ENCODE measurements around the gene CDH4. TPM values are rescaled to one million over a fixed set of nuclear protein-coding genes. Genes with fewer than 3 reads are reported as not detected.

The CDH4 gene
- total RNA-seq, 1 experiment from 2014 or later, result not detected

- intact Hi-C loops (cut with micrococcal nuclease; ENCODE audit: unreplicated experiment), result no loop called here
- DNase-seq (ENCODE audit: low read depth, low spot score) (no peak), ATAC-seq (no peak)
- in situ Hi-C loops (cut with HindIII; ENCODE audit: low pct_unique_long_range_greater_than_20kb, low sequenced_read_pairs), result no loop called here
- ChIA-PET CTCF (interaction anchor here (0.7 kb wide), 1 partner anchor 235 kb away, joined by 6 read pairs; no protein-coding TSS in a partner anchor), POLR2A (no interaction called here)
- H3K4me1 ChIP-seq (ENCODE audit: control insufficient read depth, insufficient read depth, low read length), result no peaks in the 10 kb centered on the region
- no peaks in the 10 kb centered on the region for H3K9me3 ChIP-seq (ENCODE audit: control insufficient read depth, insufficient read depth, low read depth, low read length)
- no TSS peak for BruUV-seq (replicated peaks)
- peaks cover 4% of the 10 kb centered on the region; the same call in 1 of the 2 replicates for H3K27me3 ChIP-seq (ENCODE audit: control insufficient read depth, insufficient read depth, low read length)
- no peak overlapping the region for H3K4me3 ChIP-seq (ENCODE audit: low read depth in 2 of 2, low read length in 2 of 2)
- TF ChIP-seq SIN3A (IDR thresholded peaks at IDR 0.05; ENCODE audit: borderline replicate concordance, insufficient read depth, low read depth, low read length) (no peak), REST (IDR thresholded peaks at IDR 0.05; ENCODE audit: insufficient read depth in 1 of 2, low read depth in 2 of 2, low read length in 1 of 2) (no peak), CTCF (IDR thresholded peaks at IDR 0.05) (no peak), TCF7L2 (IDR thresholded peaks at IDR 0.05; ENCODE audit: low read depth, low read length) (no peak), POLR2AphosphoS5 (IDR thresholded peaks at IDR 0.05; ENCODE audit: low read depth, low read length) (no peak)
- no peak overlapping the region for H3K27ac ChIP-seq (ENCODE audit: low read length)
- H3K36me3 ChIP-seq (ENCODE audit: control insufficient read depth, insufficient read depth, low read length), result no peaks in the 10 kb centered on the region
Observed at GRCh38 chr20:61661583-61661982, 409.5 kb downstream of the CDH4 start.

GRCh38 chr20:61662226-61662967, 410.3 kb downstream of the CDH4 start:
- Histone ChIP-seq H3K4me1 (ENCODE audit: control insufficient read depth, insufficient read depth, low read length) (no peaks in the 10 kb centered on the region), H3K4me3 (ENCODE audit: low read depth in 2 of 2, low read length in 2 of 2) (no peak overlapping the region), H3K36me3 (ENCODE audit: control insufficient read depth, insufficient read depth, low read length) (no peaks in the 10 kb centered on the region), H3K9me3 (ENCODE audit: control insufficient read depth, insufficient read depth, low read depth, low read length) (no peaks in the 10 kb centered on the region), H3K27ac (ENCODE audit: low read length) (no peak overlapping the region), H3K27me3 (ENCODE audit: control insufficient read depth, insufficient read depth, low read length) (no peaks in the 10 kb centered on the region; the same call in 1 of the 2 replicates)
- in situ Hi-C loops (cut with HindIII; ENCODE audit: low pct_unique_long_range_greater_than_20kb, low sequenced_read_pairs), result no loop called here
- DNase-seq (ENCODE audit: low read depth, low spot score) (no peak), ATAC-seq (peak; percentile 70; the same call in 1 of the 2 replicates)
- ChIA-PET CTCF (no interaction called here), POLR2A (no interaction called here)
- intact Hi-C loops (cut with micrococcal nuclease; ENCODE audit: unreplicated experiment), result no loop called here
- TF ChIP-seq POLR2AphosphoS5 (IDR thresholded peaks at IDR 0.05; ENCODE audit: low read depth, low read length) (no peak), TCF7L2 (IDR thresholded peaks at IDR 0.05; ENCODE audit: low read depth, low read length) (no peak), SIN3A (IDR thresholded peaks at IDR 0.05; ENCODE audit: borderline replicate concordance, insufficient read depth, low read depth, low read length) (no peak), CTCF (IDR thresholded peaks at IDR 0.05) (no peak), REST (IDR thresholded peaks at IDR 0.05; ENCODE audit: insufficient read depth in 1 of 2, low read depth in 2 of 2, low read length in 1 of 2) (no peak)
- no TSS peak for BruUV-seq (replicated peaks)
